Uterus (tissue), 2 donors: Measurements from ENCODE around the gene DNMT3A.

Source experiments
- CTCF ChIP-seq, 4 experiments: fragments of 200-600 bp in 2 of 4; fragments of 450-650 bp in 2 of 4; sonication (generic) in 2 of 4; IDR thresholded peaks; one replicate each; pipeline ENCODE4 v1.5.1; 2016 to 2019; ENCODE audit warnings: antibody characterized with exemption in 4 of 4, mild to moderate bottlenecking in 2 of 4, moderate library complexity in 1 of 4
- POLR2A ChIP-seq, 2 donors: fragments of 450-650 bp; IDR thresholded peaks; one replicate each; pipeline ENCODE4 v1.6.1; 2016; ENCODE audit warnings: antibody characterized with exemption in 2 of 2, mild to moderate bottlenecking in 1 of 2, moderate library complexity in 1 of 2

- TF ChIP-seq CTCF (IDR thresholded peaks at IDR 0.05) (no peak), POLR2A (IDR thresholded peaks at IDR 0.05) (no peak)
These were observed 90.1 kb downstream of the DNMT3A start for GRCh38 chr2:25251422-25252273.
